DOHH2 (cell line): ENCODE data around the gene GRM5.
"Not testable (repeated sequence)": the region's sequence is repeated elsewhere in the genome, so short reads cannot be mapped to it uniquely, and the experiment has no call there.

Experiments
- EZH2phosphoT487 ChIP-seq: fragments of 200-600 bp; sonication (generic); IDR thresholded peaks from 2 replicates; pipeline ENCODE4 v1.6.1; 2017; ENCODE audit warnings: borderline replicate concordance, mild to moderate bottlenecking, antibody characterized with exemption, low read length, moderate library complexity, mixed read lengths
- TF ChIP-seq, protein P1 (sequence below): fragments of 200-600 bp; sonication (generic); IDR thresholded peaks from one replicate; pipeline ENCODE4 v1.5.1; 2014; ENCODE audit warnings: antibody characterized with exemption, mild to moderate bottlenecking, low read depth, low read length; ENCODE audit not compliant: poor library complexity, severe bottlenecking

DNA sequence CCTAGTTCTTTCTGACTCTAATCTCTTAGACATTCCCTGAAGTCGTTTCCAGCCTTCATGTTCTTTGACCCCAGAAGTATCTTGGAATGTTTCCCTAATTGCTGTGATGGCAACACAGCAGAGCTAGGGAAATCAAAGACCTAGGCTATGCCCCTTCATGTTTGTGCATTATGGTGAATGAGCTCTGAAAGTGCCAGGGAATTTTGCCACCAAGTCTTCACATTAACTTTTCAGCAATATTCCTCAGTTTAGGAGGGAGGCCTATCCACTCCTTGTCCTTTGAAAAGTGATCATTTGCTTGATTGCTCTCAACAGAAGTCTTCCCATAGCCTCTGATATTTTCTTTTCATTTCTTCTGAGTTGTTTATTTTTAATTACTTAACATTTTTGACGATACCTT lies 164.3 kb downstream of the GRM5 start:
- TF ChIP-seq, protein P1, sequence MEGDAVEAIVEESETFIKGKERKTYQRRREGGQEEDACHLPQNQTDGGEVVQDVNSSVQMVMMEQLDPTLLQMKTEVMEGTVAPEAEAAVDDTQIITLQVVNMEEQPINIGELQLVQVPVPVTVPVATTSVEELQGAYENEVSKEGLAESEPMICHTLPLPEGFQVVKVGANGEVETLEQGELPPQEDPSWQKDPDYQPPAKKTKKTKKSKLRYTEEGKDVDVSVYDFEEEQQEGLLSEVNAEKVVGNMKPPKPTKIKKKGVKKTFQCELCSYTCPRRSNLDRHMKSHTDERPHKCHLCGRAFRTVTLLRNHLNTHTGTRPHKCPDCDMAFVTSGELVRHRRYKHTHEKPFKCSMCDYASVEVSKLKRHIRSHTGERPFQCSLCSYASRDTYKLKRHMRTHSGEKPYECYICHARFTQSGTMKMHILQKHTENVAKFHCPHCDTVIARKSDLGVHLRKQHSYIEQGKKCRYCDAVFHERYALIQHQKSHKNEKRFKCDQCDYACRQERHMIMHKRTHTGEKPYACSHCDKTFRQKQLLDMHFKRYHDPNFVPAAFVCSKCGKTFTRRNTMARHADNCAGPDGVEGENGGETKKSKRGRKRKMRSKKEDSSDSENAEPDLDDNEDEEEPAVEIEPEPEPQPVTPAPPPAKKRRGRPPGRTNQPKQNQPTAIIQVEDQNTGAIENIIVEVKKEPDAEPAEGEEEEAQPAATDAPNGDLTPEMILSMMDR, result not testable (repeated sequence)
- TF ChIP-seq EZH2phosphoT487, result not testable (repeated sequence)
